ENCODE results near the gene COL28A1. TPM values are rescaled to one million over a fixed set of nuclear protein-coding genes. Genes with fewer than 3 reads are reported as not detected.
A peak's percentile ranks its signal among the peaks of the same experiment; 100 is the strongest.
"Not testable (repeated sequence)": the region's sequence is repeated elsewhere in the genome, so short reads cannot be mapped to it uniquely, and the experiment has no call there.

COL28A1 gene
- total RNA-seq, 1 experiment from 2014 or later = 0.17 TPM

GRCh38 chr7:7566651-7567611 is 31.3 kb upstream of the COL28A1 start, which contains the start of gene MIOS:
Gene MIOS (plus strand): TSS chr7:7566884. CDS start chr7:7572476, 5,592 bp downstream.
- Histone ChIP-seq H3K27me3 (ENCODE audit: control insufficient read depth, insufficient read depth, low read length) (no peaks in the 10 kb centered on the region), H3K36me3 (replicated peaks; ENCODE audit: control insufficient read depth, insufficient read depth, low read length) (no peaks in the 10 kb centered on the region), H3K4me3 (ENCODE audit: insufficient read depth, low read depth, low read length) (peak within 1 kb of the TSS; percentile 80)
- DNase-seq = peak; percentile 95

- DNase-seq = peak; percentile 28
- H3K27me3 ChIP-seq (ENCODE audit: control insufficient read depth, insufficient read depth, low read length) = no peaks in the 10 kb centered on the region
These were observed 30.3 kb upstream of the COL28A1 start for GRCh38 chr7:7565746-7566650.

GRCh38 chr7:7565018-7565680 is 29.5 kb upstream of the COL28A1 start:
- H3K4me3 ChIP-seq (ENCODE audit: insufficient read depth, low read depth, low read length) = no peak overlapping the region
- no peak for DNase-seq
- H3K27me3 ChIP-seq (ENCODE audit: control insufficient read depth, insufficient read depth, low read length) = no peaks in the 10 kb centered on the region
- no peaks in the 10 kb centered on the region for H3K36me3 ChIP-seq (replicated peaks; ENCODE audit: control insufficient read depth, insufficient read depth, low read length)

More at GRCh38 chr7:7565746-7566650, 30.3 kb upstream of the COL28A1 start:
- Histone ChIP-seq H3K4me3 (ENCODE audit: insufficient read depth, low read depth, low read length) (no peak overlapping the region), H3K36me3 (replicated peaks; ENCODE audit: control insufficient read depth, insufficient read depth, low read length) (no peaks in the 10 kb centered on the region)

- H3K27me3 ChIP-seq (ENCODE audit: control insufficient read depth, insufficient read depth, low read length) = no peaks in the 10 kb centered on the region
- no peak for DNase-seq
- no peak overlapping the region for H3K4me3 ChIP-seq (ENCODE audit: insufficient read depth, low read depth, low read length)
These were observed 28.7 kb upstream of the COL28A1 start for GRCh38 chr7:7564323-7564780.

GRCh38 chr7:7563813-7564212 is 28.1 kb upstream of the COL28A1 start:
- Histone ChIP-seq H3K36me3 (replicated peaks; ENCODE audit: control insufficient read depth, insufficient read depth, low read length) (no peaks in the 10 kb centered on the region), H3K4me3 (ENCODE audit: insufficient read depth, low read depth, low read length) (no peak overlapping the region), H3K27me3 (ENCODE audit: control insufficient read depth, insufficient read depth, low read length) (no peaks in the 10 kb centered on the region)
- no peak for DNase-seq

More at GRCh38 chr7:7564323-7564780, 28.7 kb upstream of the COL28A1 start:
- no peaks in the 10 kb centered on the region for H3K36me3 ChIP-seq (replicated peaks; ENCODE audit: control insufficient read depth, insufficient read depth, low read length)

- Histone ChIP-seq H3K27me3 (ENCODE audit: control insufficient read depth, insufficient read depth, low read length) (no peaks in the 10 kb centered on the region), H3K36me3 (replicated peaks; ENCODE audit: control insufficient read depth, insufficient read depth, low read length) (no peaks in the 10 kb centered on the region), H3K4me3 (ENCODE audit: insufficient read depth, low read depth, low read length) (no peak overlapping the region)
- no peak for DNase-seq
These were observed 27.6 kb upstream of the COL28A1 start for GRCh38 chr7:7563269-7563668.

- DNase-seq = no peak
- H3K27me3 ChIP-seq (ENCODE audit: control insufficient read depth, insufficient read depth, low read length) = no peaks in the 10 kb centered on the region
- no peak overlapping the region for H3K4me3 ChIP-seq (ENCODE audit: insufficient read depth, low read depth, low read length)
- no peaks in the 10 kb centered on the region for H3K36me3 ChIP-seq (replicated peaks; ENCODE audit: control insufficient read depth, insufficient read depth, low read length)
These were observed 27.1 kb upstream of the COL28A1 start for GRCh38 chr7:7562736-7563135.

GRCh38 chr7:7561591-7561990 is 25.9 kb upstream of the COL28A1 start:
- H3K36me3 ChIP-seq (replicated peaks; ENCODE audit: control insufficient read depth, insufficient read depth, low read length); H3K4me3 ChIP-seq (ENCODE audit: insufficient read depth, low read depth, low read length); DNase-seq; H3K27me3 ChIP-seq (ENCODE audit: control insufficient read depth, insufficient read depth, low read length): not testable (repeated sequence)

GRCh38 chr7:7557252-7557651 is 21.6 kb upstream of the COL28A1 start:
- H3K36me3 ChIP-seq (replicated peaks; ENCODE audit: control insufficient read depth, insufficient read depth, low read length) = no peaks in the 10 kb centered on the region
- no peaks in the 10 kb centered on the region for H3K27me3 ChIP-seq (ENCODE audit: control insufficient read depth, insufficient read depth, low read length)
- H3K4me3 ChIP-seq (ENCODE audit: insufficient read depth, low read depth, low read length) = no peak overlapping the region
- no peak for DNase-seq

GRCh38 chr7:7556852-7557251 is 21.2 kb upstream of the COL28A1 start:
- no peak overlapping the region for H3K4me3 ChIP-seq (ENCODE audit: insufficient read depth, low read depth, low read length)
- no peaks in the 10 kb centered on the region for H3K27me3 ChIP-seq (ENCODE audit: control insufficient read depth, insufficient read depth, low read length)
- H3K36me3 ChIP-seq (replicated peaks; ENCODE audit: control insufficient read depth, insufficient read depth, low read length) = no peaks in the 10 kb centered on the region
- no peak for DNase-seq

- Histone ChIP-seq H3K4me3 (ENCODE audit: insufficient read depth, low read depth, low read length) (no peak overlapping the region), H3K36me3 (replicated peaks; ENCODE audit: control insufficient read depth, insufficient read depth, low read length) (no peaks in the 10 kb centered on the region), H3K27me3 (ENCODE audit: control insufficient read depth, insufficient read depth, low read length) (no peaks in the 10 kb centered on the region)
- DNase-seq = no peak
These were observed 19.2 kb upstream of the COL28A1 start for GRCh38 chr7:7554649-7555575.

GRCh38 chr7:7554021-7554432 is 18.4 kb upstream of the COL28A1 start:
- H3K36me3 ChIP-seq (replicated peaks; ENCODE audit: control insufficient read depth, insufficient read depth, low read length) = no peaks in the 10 kb centered on the region
- no peak for DNase-seq

GRCh38 chr7:7553386-7553785 is 17.7 kb upstream of the COL28A1 start:
- Histone ChIP-seq H3K27me3 (ENCODE audit: control insufficient read depth, insufficient read depth, low read length) (no peaks in the 10 kb centered on the region), H3K4me3 (ENCODE audit: insufficient read depth, low read depth, low read length) (no peak overlapping the region), H3K36me3 (replicated peaks; ENCODE audit: control insufficient read depth, insufficient read depth, low read length) (no peaks in the 10 kb centered on the region)
- DNase-seq = no peak

More at GRCh38 chr7:7554021-7554432, 18.4 kb upstream of the COL28A1 start:
- Histone ChIP-seq H3K4me3 (ENCODE audit: insufficient read depth, low read depth, low read length) (no peak overlapping the region), H3K27me3 (ENCODE audit: control insufficient read depth, insufficient read depth, low read length) (no peaks in the 10 kb centered on the region)
